Measurements from ENCODE around the gene ERI3.
A peak's percentile ranks its signal among the peaks of the same experiment; 100 is the strongest.

Gene ERI3

GRCh38 chr1:44348061-44348485 lies 7.0 kb downstream of the ERI3 start:
- DNase-seq = no peak

GRCh38 chr1:44347280-44347679 lies 7.8 kb downstream of the ERI3 start:
- DNase-seq = no peak

GRCh38 chr1:44346878-44347277 lies 8.2 kb downstream of the ERI3 start:
- DNase-seq = no peak

- no peak for DNase-seq
Measured at GRCh38 chr1:44346184-44346583, 8.9 kb downstream of the ERI3 start.

- DNase-seq = no peak
Measured at GRCh38 chr1:44345187-44345775, 9.8 kb downstream of the ERI3 start.

- no peak for DNase-seq
Measured at GRCh38 chr1:44339731-44340130, 15.3 kb downstream of the ERI3 start.

GRCh38 chr1:44338136-44338535 lies 16.9 kb downstream of the ERI3 start:
- no peak for DNase-seq

GRCh38 chr1:44336668-44337067 lies 18.4 kb downstream of the ERI3 start:
- no peak for DNase-seq

GRCh38 chr1:44334968-44335367 lies 20.1 kb downstream of the ERI3 start:
- no peak for DNase-seq

GRCh38 chr1:44333376-44333775 lies 21.7 kb downstream of the ERI3 start:
- no peak for DNase-seq

- no peak for DNase-seq
Measured at GRCh38 chr1:44332505-44332904, 22.6 kb downstream of the ERI3 start.

GRCh38 chr1:44330935-44331334 lies 24.1 kb downstream of the ERI3 start:
- no peak for DNase-seq

GRCh38 chr1:44328671-44329416 lies 26.2 kb downstream of the ERI3 start:
- no peak for DNase-seq

GRCh38 chr1:44327679-44328491 lies 27.2 kb downstream of the ERI3 start:
- DNase-seq = peak; percentile 68 to 91

GRCh38 chr1:44326821-44327465 lies 28.1 kb downstream of the ERI3 start:
- DNase-seq = peak in 1 of 2 experiments; percentile 2

GRCh38 chr1:44326024-44326701 lies 28.9 kb downstream of the ERI3 start:
- peak; percentile 17 to 71 for DNase-seq

GRCh38 chr1:44323947-44324346 lies 31.1 kb downstream of the ERI3 start:
- DNase-seq = peak in 1 of 2 experiments; percentile 29

- no peak for DNase-seq
Measured at GRCh38 chr1:44322367-44322766, 32.7 kb downstream of the ERI3 start.

- no peak for DNase-seq
Measured at GRCh38 chr1:44321466-44321865, 33.6 kb downstream of the ERI3 start.

- peak; percentile 29 to 46 for DNase-seq
Measured at GRCh38 chr1:44318097-44319088, 36.7 kb downstream of the ERI3 start.

- DNase-seq = no peak
Measured at GRCh38 chr1:44316231-44316759, 38.8 kb downstream of the ERI3 start.

Measured in NCI-H446 (cell line).